Lower leg skin (tissue), 4 donors: ENCODE results near the gene ATP5PD. TPM values are rescaled to one million over a fixed set of nuclear protein-coding genes. Genes with fewer than 3 reads are reported as not detected.

ENCODE experiments used
- DNase-seq, 2 donors: peaks; one replicate each; pipeline ENCODE4 v3.0.0-alpha.2; 2019; ENCODE audit warnings: low spot score in 2 of 2
- H3K4me3 ChIP-seq: fragments of 200-600 bp; sonication (generic); 2 replicates; pipeline ENCODE4 v1.5.1; 2017; ENCODE audit warnings: mild to moderate bottlenecking, low read depth; ENCODE audit not compliant: poor library complexity, severe bottlenecking
- CTCF ChIP-seq, 3 donors: fragments of 450-650 bp; IDR thresholded peaks; one replicate each; pipeline ENCODE4 v1.5.1; 2016; ENCODE audit warnings: antibody characterized with exemption in 3 of 3, mild to moderate bottlenecking in 3 of 3, moderate library complexity in 2 of 3
- POLR2A ChIP-seq, 2 donors: fragments of 450-650 bp; IDR thresholded peaks; one replicate each; pipeline ENCODE4 v1.6.1; 2016 to 2017; ENCODE audit warnings: antibody characterized with exemption in 2 of 2, mild to moderate bottlenecking in 1 of 2, moderate library complexity in 1 of 2
- WGBS, 2 donors: methylation state at CpG; one replicate each; pipeline ENCODE4 v1.1.5; 2018; 5-methylcytosine and 5-hydroxymethylcytosine counted together
- intact Hi-C: fragments of 100-400 bp; cut with DNase I; formaldehyde crosslinking; loops from one replicate; pipeline ENCODE4 v1.15.0; 2023; ENCODE audit warnings: low total_unique reads
- total RNA-seq, 4 donors: library from RNA; depleted of rRNA; stranded (reverse); fragments of >200 nt; gene quantifications; one replicate each; pipeline ENCODE4 v1.1.0, GENCODE V29; 2016

Gene ATP5PD
- total RNA-seq, 4 donors from 2014 or later: 212 to 298 (median 249) TPM

- 72 to 88% methylated on average over 2 of the region's 2 CpGs for WGBS, 2 donors
- TF ChIP-seq POLR2A (IDR thresholded peaks at IDR 0.05) (no peak), CTCF (IDR thresholded peaks at IDR 0.05) (no peak)
- no peak overlapping the region for H3K4me3 ChIP-seq
- intact Hi-C loops: loop anchor here (10.0 kb wide), 1 partner anchor 105 kb away; no protein-coding TSS in a partner anchor
- no peak for DNase-seq
Measured at GRCh38 chr17:75069783-75070182, 23.0 kb upstream of the ATP5PD start.

- H3K4me3 ChIP-seq: no peak overlapping the region
- no peak for DNase-seq
- 81 to 88% methylated on average over 8 of the region's 8 CpGs for WGBS, 2 donors
- TF ChIP-seq POLR2A (IDR thresholded peaks at IDR 0.05) (no peak), CTCF (IDR thresholded peaks at IDR 0.05) (no peak)
- intact Hi-C loops: loop anchor here (10.0 kb wide), 1 partner anchor 106 kb away; no protein-coding TSS in a partner anchor
Measured at GRCh38 chr17:75068750-75069149, 22.0 kb upstream of the ATP5PD start.

DNA sequence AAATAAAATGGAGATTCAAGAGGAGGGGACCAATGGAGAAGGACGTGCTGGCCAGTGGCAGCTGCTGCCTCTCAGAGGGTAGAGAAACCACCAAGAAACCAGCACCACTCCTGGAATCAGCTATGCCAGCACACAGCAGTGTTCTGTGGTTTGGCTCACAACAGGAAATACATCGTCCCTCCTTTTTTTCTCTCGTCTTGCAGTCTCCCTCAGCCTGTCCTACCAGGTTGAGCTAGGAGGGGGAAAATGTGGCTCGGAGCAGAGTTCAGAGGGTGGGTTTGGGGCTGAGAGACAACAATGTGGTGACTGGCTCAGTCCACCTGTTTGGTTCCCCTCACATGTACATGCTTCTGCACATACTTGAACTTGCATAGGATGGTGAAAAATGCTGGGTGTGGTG, 21.1 kb upstream of the ATP5PD start:
- H3K4me3 ChIP-seq: no peak overlapping the region
- intact Hi-C loops: loop anchor here (10.0 kb wide), 1 partner anchor 107 kb away; no protein-coding TSS in a partner anchor
- TF ChIP-seq POLR2A (IDR thresholded peaks at IDR 0.05): no peak
- no peak for TF ChIP-seq CTCF (IDR thresholded peaks at IDR 0.05)
- no peak for DNase-seq
- WGBS, 2 donors: 56 to 70% methylated on average over 4 of the region's 4 CpGs

DNA sequence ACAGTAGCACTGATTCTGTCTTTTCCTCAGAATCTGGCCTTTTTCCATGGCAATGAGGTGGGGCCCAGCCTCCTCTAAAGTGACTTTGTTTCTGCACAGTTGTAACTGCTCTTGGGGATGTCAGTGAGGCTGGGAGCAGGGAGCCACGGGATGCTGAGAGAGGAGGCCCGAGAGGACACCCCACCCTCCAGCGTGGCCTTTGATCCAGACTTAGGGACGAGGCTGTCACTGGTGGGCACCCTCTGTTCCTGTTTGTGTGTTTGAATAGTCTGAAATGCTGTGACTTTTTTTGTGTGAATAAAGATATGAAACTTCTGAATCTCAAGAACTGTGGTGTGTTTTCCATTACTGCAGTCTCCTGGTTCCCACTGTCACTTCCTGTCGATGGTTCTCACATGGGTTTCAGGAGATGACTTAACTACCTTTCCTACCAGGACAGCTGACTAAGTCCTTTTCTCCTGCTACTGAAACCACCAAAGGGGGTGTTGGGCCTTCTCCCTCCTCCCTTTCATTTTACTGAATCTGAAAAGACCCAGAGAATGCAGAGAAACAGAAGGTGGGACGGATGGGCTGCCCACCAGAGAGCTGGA, 18.9 kb upstream of the ATP5PD start:
- 68 to 74% methylated on average over 6 of the region's 6 CpGs for WGBS, 2 donors

GRCh38 chr17:75064867-75065561, 18.2 kb upstream of the ATP5PD start:
- intact Hi-C loops: loop anchor here (10.0 kb wide), 1 partner anchor 110 kb away; no protein-coding TSS in a partner anchor
- no peak overlapping the region for H3K4me3 ChIP-seq
- WGBS, 2 donors: 91 to 95% methylated on average over 18 of the region's 18 CpGs
- DNase-seq: no peak
- TF ChIP-seq CTCF (IDR thresholded peaks at IDR 0.05): no peak
- TF ChIP-seq POLR2A (IDR thresholded peaks at IDR 0.05): no peak

More for the DNA sequence above, 18.9 kb upstream of the ATP5PD start:
- intact Hi-C loops: loop anchor here (10.0 kb wide), 1 partner anchor 109 kb away; no protein-coding TSS in a partner anchor
- H3K4me3 ChIP-seq: no peak overlapping the region
- TF ChIP-seq CTCF (IDR thresholded peaks at IDR 0.05): no peak
- DNase-seq: no peak
